ENCODE measurements around the gene GADL1.

GADL1 gene, protein sequence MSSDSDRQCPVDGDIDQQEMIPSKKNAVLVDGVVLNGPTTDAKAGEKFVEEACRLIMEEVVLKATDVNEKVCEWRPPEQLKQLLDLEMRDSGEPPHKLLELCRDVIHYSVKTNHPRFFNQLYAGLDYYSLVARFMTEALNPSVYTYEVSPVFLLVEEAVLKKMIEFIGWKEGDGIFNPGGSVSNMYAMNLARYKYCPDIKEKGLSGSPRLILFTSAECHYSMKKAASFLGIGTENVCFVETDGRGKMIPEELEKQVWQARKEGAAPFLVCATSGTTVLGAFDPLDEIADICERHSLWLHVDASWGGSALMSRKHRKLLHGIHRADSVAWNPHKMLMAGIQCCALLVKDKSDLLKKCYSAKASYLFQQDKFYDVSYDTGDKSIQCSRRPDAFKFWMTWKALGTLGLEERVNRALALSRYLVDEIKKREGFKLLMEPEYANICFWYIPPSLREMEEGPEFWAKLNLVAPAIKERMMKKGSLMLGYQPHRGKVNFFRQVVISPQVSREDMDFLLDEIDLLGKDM

DNA sequence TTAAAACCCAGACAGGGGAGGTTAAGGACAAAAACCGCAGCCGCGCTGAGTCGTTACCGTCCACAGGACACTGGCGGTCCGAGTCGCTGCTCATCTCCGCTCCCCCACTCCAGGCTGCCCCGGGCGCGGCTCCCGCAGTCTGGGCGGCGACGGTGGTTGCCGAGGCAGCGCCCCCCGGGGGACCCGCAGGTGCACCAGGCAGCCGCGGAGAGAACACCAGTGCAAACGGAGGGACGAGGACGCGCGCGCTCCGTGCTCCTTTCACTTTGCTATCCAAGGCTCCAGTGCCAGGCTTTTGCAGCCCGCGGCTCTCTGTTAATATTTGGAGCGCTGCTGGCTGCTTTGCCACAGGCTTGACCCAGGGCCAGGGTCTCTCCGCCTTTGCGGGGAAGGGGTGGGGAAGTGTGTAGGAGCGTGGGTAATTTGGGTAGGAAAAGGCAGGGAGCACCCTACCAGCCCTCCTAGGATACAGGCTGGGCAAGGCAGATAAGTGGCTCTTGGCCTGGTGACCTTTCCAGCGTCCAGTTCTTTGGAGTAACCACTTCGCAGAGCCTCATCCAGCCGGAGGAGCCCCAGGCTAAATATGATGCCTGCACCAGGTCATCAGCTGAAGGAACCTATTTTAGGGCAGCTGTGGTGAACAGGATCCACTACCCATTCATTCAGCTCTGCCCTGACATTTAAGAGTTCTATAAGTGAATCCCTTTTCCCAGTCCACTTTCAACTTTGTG is at the start of gene GADL1:
GADL1 (minus strand) TSS at position 141 of the 731 bp plus-strand sequence; CDS start at position 94, 47 bp downstream.
- peak; percentile 30 to 35 for DNase-seq

DNA sequence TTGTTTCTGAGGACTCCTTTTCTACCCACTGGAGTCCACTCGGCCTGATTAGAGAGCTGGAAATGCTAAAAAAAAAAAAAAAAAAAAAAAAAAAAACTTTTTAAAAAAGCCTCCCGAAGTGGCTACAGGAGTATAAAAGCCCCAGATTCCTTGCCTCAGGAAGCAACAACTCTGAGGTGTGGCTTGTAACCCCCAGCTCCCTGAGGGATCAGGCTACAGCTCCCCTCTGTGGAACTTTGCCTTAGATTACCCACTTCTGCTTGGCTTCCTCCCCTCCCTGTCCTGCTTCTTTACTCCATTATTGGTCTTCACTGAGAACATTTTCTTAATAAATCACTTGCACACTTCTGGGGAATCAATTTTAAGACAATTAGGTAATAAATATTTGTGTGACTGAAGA is 49.7 kb upstream of the GADL1 start:
- no peak for DNase-seq

DNA sequence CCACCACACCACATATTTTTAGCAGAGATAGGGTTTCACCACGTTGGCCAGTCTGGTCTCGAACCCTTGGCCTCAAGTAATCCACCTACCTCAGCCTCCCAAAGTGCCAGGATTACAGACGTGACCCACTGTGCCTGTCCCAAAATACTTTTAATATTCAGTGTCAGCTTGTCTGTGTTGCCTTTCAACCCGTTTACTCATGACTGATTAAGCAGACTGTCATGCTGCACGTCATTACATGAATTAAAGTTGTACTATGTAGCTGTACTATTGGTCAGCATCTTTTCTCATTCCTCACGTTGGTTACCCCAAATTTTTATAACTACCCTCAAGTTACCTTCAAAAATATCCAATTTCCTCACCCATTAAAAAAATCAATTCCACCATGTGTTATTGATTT is 48.7 kb upstream of the GADL1 start:
- no peak for DNase-seq

DNA sequence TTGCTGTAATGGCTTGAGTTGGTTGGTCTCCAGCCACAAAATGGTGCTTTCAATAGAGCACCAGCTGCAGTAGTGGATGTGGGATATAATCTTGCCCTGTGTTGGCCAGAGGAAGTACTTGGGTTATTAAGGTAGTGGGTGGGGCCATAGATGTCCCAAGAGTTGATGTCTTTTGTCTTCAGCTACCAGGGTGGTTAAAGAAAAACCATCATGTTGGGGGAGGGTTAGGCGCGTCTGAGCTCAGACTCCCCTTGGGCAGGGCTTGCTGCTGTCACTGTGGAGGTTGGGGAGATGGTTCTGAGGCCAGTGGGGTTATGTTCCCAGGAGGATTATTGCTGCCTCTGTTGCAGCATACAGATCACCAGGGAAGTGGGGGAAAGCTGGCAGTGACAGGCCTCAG is 46.9 kb upstream of the GADL1 start:
- DNase-seq, result no peak

DNA sequence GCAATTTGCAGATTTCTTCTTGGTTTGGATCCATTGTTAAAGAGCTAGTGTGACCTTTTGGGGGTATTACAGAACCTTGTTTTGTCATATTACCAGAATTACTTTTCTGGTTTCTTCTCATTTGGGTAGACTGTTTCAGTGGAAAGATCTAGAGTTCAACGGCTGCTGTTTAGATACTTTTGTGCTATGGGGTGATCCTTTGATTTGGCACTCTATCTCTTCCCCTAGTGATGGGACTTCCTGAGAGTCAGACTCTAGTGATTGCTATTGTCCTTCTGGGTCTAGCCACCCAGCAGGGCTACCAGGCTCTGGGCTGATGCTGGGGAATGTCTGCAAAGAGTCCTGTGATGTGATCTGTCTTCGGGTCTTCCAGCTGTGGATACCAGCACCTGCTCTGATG is 46.3 kb upstream of the GADL1 start:
- no peak for DNase-seq

DNA sequence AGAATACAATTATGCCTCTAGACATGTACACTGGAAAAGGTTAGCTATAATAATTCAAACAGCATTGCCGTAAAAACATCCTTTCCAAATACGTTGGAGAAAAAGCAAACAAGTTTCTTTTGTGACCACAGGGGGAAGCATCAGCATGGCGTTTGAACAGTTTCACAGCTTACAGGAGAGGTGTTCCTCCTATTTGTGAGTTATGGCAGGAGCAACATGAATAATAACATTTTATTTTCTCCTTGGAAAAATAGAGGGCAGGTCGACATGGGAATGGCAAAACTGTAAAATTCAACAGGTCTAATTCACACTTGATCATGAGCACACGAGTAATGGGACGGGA is 39.7 kb upstream of the GADL1 start:
- no peak for DNase-seq

DNA sequence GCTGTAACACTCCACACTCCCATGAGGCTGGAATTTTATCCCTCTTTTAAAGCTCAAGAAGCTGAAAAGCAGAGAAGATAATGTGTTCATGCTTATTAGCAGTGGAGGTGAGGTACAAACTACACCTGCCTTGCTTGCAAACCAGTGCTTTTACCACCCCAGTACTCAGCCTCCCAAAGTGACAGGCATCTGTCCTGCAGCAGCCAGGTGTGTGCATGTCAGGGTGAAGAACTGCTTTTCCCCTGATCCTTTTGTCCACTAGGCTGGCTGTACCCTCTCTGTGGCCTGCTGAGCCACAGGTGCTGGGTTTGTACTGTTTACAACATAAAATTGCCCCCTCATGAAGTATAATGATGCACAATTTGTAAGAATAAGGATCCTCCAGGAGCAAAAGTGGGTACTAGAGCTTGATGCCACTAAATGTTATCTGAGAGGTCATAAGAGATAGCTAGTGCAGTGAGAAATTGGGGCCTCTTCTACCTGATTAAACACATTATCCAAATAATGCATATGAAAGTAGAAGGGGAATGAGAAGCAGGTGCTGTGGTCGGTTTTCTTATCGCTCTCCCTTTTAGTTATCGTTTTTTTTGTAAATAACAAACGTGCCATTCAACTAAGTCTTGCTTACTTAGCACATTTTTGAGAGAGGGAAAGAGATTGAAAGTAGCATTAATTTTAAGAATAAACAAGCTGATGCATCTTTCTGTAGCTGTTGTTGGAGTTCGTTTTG is 39.2 kb upstream of the GADL1 start:
- DNase-seq, result no peak

DNA sequence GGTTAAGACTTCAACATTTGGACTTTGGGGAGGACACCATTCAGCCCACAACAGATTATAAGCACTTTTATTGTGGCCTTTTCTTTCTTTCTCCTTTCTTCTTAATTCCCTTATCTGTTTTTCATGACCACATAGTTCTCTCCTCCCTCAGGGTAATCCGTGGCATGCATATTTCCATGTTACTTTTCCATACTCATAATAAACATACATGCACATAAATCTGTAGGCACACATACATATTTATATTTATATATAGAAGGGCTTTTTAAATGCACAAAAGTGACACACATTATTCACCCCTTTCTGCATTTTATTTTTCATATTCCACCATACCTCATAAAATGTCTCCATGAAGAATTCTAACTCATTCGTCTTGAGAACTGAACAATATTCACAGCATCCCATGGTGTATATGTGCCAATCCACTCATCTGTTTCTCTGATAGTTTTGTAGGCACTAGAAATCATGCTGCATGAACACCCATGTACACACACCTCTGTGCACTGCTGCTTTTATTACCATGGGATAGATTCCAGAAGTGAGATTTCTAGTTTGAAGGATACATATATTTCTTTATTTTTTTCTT is 38.1 kb upstream of the GADL1 start:
- no peak for DNase-seq

DNA sequence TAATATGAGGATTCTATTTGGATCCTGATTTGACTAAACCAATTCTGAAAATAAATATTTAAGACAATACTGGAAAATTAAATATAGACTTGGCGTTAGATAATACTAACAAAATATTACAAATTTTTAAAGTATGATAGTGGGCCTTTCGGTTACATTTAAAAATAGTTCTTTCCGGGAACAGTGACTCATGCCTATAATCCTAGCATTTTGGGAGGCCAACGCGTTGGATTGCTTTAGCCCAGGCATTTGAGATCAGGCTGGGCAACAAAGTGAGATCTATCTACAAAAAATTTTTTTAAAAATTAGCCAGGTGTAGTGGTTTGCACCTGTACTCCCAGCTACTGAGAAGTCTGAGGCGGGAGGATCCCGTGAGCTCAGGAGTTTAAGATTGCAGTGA is 30.3 kb upstream of the GADL1 start:
- DNase-seq, result no peak

DNA sequence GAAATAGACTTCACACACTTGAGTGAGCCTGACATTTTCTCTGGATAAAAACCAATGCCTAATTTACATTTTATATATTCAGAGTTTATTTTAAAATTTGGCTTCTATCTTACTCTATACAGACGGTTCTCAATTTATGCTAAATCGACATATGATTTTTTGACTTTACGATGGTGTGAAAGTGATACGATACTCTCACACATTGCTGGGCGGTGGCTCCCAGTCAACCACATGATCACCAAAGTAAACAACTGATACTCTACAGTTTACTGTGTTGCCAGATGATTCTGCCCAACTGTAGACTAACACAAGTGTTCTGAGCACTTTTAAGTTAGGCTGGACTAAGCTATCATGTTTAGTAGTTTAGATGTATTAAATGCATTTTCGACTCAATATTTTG is 25.1 kb upstream of the GADL1 start:
- no peak for DNase-seq

DNA sequence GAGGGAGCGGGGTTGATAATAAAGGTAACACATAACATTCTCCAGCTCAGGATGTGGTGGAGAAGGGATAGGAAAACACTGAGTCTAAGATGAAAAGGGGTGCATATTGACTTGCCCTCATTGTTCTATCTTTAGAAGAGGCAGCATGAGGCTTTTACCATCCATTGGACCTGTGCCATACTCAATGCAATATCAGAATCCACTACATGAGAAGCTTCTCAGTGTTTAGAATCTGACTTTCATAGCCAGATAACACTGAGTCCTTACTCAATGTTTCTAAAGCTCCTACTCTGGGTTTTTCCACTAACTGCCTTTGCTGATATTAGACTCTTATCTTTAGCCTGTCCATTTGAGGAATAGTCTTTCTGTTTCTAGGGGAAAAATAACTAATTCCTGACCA is 24.3 kb upstream of the GADL1 start:
- no peak for DNase-seq

DNA sequence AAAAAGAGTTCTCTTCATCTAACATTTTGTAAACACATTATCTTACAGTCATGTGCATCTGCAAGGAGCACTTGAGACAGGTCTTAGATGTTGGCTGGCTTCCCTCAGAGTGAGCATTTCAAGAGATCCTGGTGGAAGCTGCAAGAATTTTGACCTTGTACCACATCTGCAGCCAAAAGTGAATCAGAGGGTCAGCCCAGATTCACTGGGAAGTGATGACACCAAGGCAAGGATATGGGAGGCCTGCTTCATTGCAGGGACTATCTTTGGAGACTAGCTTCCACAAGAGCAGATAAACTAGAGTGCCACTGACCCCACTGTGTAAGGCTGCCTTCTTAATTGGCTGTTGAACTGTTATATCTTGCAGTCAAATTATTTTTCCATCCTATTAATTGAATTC is 21.3 kb upstream of the GADL1 start:
- no peak for DNase-seq

DNA sequence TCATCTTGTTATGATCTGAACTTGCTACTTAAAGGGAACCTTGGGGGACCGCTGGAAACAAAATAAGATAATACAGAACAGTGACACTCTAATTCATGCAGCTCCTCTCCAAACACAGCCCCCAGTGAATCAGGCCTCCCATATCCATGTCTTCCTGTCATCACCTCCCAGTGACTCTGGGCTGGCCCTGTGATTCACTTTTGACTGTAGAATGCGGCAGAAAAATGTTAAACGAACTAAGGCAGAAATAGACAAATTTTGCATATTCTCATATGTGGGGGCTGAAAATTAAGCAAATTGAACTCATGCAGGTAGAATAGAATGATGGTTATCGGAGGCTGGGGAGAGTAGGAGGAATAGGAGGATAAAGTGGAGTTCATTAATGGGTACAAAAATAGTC is 20.2 kb upstream of the GADL1 start:
- DNase-seq, result no peak

DNA sequence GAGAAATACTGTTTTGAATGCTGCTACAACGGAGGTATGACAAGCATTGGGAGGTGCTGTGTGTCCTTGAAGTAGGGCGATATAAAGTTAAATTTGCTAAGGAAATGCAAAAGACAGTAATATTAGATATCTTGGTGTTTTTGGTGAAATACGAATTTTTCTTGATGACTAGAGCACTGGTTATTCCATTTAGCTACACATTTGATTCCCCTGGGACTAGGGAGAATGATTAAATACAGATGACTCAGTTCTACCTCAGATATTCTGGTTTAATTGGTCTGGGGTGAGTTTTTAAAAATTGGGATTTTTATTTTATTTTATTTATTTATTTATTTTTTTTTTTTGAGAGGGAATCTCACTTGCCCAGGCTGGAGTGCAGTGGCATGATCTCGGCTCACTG is 18.7 kb upstream of the GADL1 start:
- no peak for DNase-seq

DNA sequence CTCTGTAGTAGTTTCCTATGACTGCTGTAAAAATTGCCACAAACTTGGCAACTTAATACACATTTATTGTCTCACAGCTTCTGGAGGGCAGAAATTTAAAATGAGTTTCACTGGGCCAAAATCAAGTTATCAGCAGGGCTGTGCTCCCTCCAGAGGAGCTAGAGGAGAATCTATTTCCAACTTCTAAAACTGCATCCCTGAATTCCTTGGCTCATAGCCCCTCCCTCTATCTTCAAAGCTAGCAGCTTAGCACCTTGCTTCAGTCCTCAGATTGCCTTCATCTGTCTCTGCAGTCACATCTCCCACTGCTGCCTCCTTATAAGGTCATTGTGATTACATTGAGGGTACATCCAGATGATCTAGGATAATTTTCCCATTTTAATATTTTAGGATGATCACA is 17.8 kb upstream of the GADL1 start:
- DNase-seq, result no peak

DNA sequence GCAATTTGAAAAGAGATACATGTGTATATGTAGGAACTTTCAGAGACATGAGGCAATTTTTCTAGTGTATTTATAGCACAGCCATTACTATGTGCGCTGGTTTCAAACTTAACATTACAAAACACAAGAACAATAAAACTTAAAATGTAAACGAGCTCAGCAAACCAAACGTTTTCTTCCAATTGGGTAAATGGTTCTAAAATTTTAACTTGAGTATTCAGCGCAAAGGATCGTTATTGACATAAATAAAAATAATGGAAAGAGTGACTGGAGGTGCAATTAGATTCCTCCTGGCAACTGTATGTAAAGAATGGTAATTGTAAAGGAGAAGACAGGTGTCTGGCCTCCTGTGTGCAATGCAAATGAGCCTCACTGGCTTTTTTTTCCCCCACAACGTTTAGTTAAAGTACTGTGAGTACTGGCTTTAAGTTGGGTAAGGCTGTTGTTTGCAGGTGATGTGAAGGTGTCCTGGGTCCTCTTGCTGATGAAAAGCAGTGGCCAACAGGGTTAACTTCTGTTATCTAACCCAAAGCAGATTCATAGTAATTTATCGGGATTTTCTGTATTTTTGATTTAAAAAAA is 14.1 kb upstream of the GADL1 start:
- DNase-seq, result no peak

DNA sequence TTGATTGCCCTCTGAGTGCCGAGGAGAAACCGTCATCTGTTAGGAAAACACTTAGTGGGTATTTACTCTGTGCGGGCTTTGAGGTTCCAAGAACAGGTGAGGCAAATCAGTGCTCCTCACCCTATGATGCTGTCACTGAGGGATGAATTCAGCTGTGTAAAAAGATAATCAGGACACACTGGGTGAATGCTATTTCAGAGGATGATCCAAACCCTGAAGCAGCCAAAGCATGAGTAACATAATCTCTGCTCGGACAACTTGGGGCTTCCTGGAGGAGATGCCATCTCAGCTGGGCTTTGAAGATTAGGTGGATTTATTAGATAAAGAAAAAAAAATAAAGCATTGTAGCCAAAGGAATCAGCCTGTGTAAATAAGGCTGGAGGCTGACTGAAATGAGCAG is 10.5 kb upstream of the GADL1 start:
- DNase-seq, result no peak

DNA sequence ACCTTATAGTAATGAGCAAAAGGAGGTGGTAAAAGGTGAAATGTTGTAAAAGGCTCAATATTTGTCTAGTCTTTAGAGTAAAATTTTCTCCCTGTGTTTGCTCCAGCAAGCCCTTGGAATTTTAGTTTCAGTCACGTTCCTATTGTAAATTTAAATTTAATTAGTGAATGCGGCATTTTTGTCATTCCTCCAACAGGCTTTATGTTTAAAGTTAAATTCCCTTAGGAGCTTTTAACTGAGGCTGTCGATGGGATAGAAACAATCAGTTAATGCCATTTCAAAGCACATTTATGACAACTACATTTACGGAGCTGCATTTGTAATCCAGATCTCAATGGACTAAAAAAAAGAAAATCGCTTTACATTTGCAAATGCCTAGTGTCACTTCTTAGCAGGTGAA is 868 bp upstream of the GADL1 start:
- DNase-seq, result no peak

DNA sequence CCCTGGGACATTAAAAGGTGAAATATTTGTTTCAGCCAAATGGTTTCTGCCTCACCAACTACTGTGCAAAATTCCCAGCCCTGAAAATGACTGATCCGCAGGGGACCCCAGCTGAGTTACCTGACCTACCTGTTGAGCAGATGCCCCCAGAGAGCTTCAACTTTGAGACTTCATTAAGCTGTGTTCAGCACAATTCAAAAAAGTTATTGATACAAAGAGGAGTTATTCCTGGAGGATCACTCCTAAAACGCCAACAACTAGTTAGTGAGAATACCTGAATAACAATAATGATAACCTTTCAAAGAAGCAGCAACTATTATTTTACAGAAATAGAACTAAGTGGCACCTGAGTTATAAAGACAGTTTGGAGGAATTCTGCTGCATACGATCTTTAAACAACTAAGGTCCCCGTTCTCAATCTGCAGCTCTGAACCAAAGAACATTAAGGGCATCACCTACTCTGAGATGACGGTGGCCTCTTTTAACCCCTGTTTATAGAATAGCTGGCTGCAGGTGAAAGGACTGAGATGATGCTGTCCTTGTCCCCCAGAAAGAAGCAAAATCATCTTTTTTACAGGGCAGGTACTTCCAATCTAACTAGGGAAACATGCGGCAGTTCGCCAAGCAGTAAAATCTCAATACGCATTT is 659 bp downstream of the GADL1 start:
- DNase-seq, result no peak

DNA sequence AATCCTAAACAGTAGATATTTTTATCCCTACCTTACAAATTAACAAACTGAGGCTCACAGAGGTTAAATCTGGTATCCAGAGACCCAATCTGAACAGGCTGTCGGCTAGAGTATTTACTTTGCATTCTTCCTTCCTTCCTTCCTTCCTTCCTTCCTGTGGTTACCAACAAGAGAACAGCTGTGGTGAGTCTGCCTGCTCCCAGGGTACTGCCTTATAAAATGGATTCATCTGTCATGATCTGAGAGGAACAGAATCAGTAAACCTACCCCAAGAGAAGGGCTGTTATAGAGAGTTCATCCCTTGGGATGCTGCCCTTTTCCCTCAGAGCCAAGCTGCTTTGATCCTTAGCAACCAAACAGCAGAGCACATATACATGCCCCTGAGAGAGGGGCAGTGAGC is 3.6 kb downstream of the GADL1 start:
- no peak for DNase-seq

DNA sequence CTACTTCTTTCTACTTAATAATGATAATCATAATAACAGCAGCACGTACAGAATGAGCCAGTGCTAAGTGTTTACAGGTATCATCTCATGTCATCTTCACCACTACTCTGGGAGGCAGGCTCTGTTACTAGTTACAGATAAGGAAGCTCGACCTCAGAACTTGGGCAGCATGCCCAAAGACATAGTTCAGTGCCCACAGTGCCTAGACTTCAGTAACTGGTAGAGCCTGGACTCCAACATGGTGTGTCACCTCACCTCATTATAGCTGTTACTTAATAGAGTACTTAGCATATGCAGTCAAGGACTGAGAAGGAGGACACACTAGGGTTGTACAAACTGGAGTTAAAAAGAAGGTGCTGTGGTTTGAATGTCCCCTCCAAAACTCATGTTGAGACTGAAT is 7.6 kb downstream of the GADL1 start:
- no peak for DNase-seq

DNA sequence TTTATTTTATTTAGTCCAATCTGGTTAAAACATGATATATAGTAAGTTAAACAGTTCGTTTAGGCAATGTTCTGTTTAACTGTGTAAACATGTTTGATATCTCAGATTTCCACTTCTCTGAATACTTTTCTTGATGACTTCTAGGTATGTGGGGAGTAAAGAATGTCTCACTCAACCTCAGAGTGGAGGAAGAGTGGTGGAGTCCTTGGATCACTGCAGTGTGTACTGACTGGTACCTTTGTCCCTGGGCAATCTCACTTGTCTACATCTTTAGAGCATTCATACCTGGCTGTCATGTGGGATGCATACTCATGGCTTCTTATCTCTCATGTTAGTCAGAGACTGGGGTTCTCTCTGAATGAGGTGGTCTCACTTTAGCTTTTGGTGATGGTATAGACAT is 15.6 kb downstream of the GADL1 start:
- no peak for DNase-seq

DNA sequence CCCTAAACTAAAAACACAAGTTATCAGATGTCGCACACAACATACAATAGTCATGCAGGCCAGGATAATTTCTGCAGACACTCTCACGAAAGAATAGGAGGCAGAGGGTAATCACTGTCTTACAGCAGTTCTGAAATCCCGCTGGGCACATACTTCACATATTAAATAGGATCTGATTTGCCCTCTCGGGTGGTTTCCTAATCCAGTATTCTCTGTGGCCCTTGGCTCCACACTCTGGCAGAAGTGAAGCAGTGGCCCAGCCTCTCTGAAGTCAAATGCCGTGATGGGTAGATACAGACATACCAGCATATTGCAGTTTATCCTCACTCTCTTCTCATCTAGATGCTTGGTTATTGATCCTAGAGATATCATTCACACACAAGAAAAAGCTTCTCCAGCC is 19.0 kb downstream of the GADL1 start:
- DNase-seq, result no peak

Data from activated T-cell treated with anti-CD3 and anti-CD28 coated beads, Interleukin-2, amount 50 U/mL, for 48 hours (primary cell).